Keratinocyte (primary cell): ENCODE data around the gene TOR1AIP2. TPM values are rescaled to one million over a fixed set of nuclear protein-coding genes. Genes with fewer than 3 reads are reported as not detected.

ENCODE experiments used
- DNase-seq: peaks from one replicate; pipeline ENCODE4 v3.0.0-alpha.2; 2011; ENCODE audit warnings: low read depth, missing footprints, low spot score
- FAIRE-seq: peaks from 2 replicates; lab custom pipeline; 2011; peaks lifted over from hg19 to GRCh38; lab: Jason Lieb, UNC
- H2AFZ ChIP-seq: 2 replicates; pipeline ENCODE4 v1.6.0; 2012; ENCODE audit warnings: low read length, control low read depth, inconsistent platforms; ENCODE audit not compliant: control insufficient read depth
- H3K27ac ChIP-seq: 2 replicates; pipeline ENCODE4 v1.5.1; 2011; ENCODE audit warnings: low read length; ENCODE audit not compliant: control insufficient read depth, insufficient read depth
- H3K27me3 ChIP-seq: 3 replicates; pipeline ENCODE4 v1.6.0; 2011; ENCODE audit warnings: low read length; ENCODE audit not compliant: control insufficient read depth, insufficient read depth; ENCODE audit errors: extremely low read depth
- H3K36me3 ChIP-seq, 2 experiments: 2 replicates in 1 of 2; 3 replicates in 1 of 2; pipeline ENCODE4 v1.5.1; 2011; ENCODE audit warnings: low read length in 2 of 2, mild to moderate bottlenecking in 1 of 2; ENCODE audit not compliant: control insufficient read depth in 2 of 2, insufficient read depth in 2 of 2; ENCODE audit errors: extremely low read depth in 1 of 2
- H3K4me1 ChIP-seq: 3 replicates; pipeline ENCODE4 v1.5.1; 2011; ENCODE audit warnings: low read length; ENCODE audit not compliant: control insufficient read depth, insufficient read depth; ENCODE audit errors: extremely low read depth
- H3K4me2 ChIP-seq: 3 replicates; pipeline ENCODE4 v1.6.0; 2011; ENCODE audit warnings: low read depth, low read length; ENCODE audit not compliant: control insufficient read depth, insufficient read depth; ENCODE audit errors: extremely low read depth
- H3K4me3 ChIP-seq, 3 experiments: fragments of 200-600 bp in 1 of 3; sonication (generic) in 1 of 3; 2 replicates in 2 of 3; 3 replicates in 1 of 3; pipeline ENCODE4 v1.5.1; 2011 to 2016; ENCODE audit warnings: low read length in 3 of 3, mild to moderate bottlenecking in 3 of 3, control low read depth in 2 of 3, inconsistent platforms in 1 of 3, low read depth in 1 of 3, mixed read lengths in 1 of 3, mixed run types in 1 of 3, moderate library complexity in 1 of 3; ENCODE audit not compliant: control insufficient read depth in 2 of 3, insufficient read depth in 2 of 3; ENCODE audit errors: extremely low read depth in 1 of 3
- H3K79me2 ChIP-seq: 2 replicates; pipeline ENCODE4 v1.6.0; 2012; ENCODE audit warnings: low read length; ENCODE audit not compliant: control insufficient read depth, insufficient read depth
- H3K9ac ChIP-seq: 3 replicates; pipeline ENCODE4 v1.6.0; 2011; ENCODE audit warnings: low read length; ENCODE audit not compliant: control insufficient read depth, insufficient read depth; ENCODE audit errors: extremely low read depth
- H3K9me1 ChIP-seq: 3 replicates; pipeline ENCODE4 v1.6.0; 2011; ENCODE audit warnings: low read length; ENCODE audit not compliant: control insufficient read depth, insufficient read depth; ENCODE audit errors: extremely low read depth
- H3K9me3 ChIP-seq: 2 replicates; pipeline ENCODE4 v1.5.1; 2012; ENCODE audit warnings: low read depth, low read length; ENCODE audit not compliant: control insufficient read depth
- H4K20me1 ChIP-seq: 3 replicates; pipeline ENCODE4 v1.6.0; 2011; ENCODE audit warnings: low read length; ENCODE audit not compliant: control insufficient read depth, insufficient read depth; ENCODE audit errors: extremely low read depth
- EZH2 ChIP-seq: IDR thresholded peaks from one replicate; pipeline ENCODE4 v1.6.1; 2012; ENCODE audit warnings: inconsistent platforms, mild to moderate bottlenecking, low read length, moderate library complexity
- dilution Hi-C: fragments of 300-500 bp; cut with MboI; formaldehyde crosslinking; loops from one replicate; pipeline ENCODE4 v1.7.0; 2020; ENCODE audit warnings: low sequenced_read_pairs; ENCODE audit not compliant: extremely low pct_ligation_motif_present
- polyA plus RNA-seq, 5 experiments: library from polyadenylated mRNA; depleted of rRNA in 3 of 5; stranded (reverse) in 3 of 5; stranded (forward) in 1 of 5; unstranded in 1 of 5; fragments of >200 nt; gene quantifications; 1 replicate in 1 of 5; 2 replicates in 3 of 5; 3 replicates in 1 of 5; pipeline versions ENCODE4 v1.2.1 to v1.2.3, GENCODE V29; 2011 to 2012; ENCODE audit warnings: missing spikeins in 2 of 5, low read depth in 1 of 5, low replicate concordance in 1 of 5
- TF ChIP-seq, protein P1 (sequence below), 3 experiments: IDR thresholded peaks in 1 of 3; conservative IDR thresholded peaks in 1 of 3; optimal IDR thresholded peaks in 1 of 3; 2 replicates in 2 of 3; 3 replicates in 1 of 3; pipeline versions ENCODE3 to v1.5.1; 2011; ENCODE audit warnings: low read length in 3 of 3, mild to moderate bottlenecking in 3 of 3, moderate library complexity in 2 of 3, control low read depth in 1 of 3, inconsistent platforms in 1 of 3; ENCODE audit not compliant: insufficient read depth in 2 of 3; ENCODE audit errors: extremely low read depth in 1 of 3

The TOR1AIP2 gene
- polyA plus RNA-seq, 1 donor (not counting 4 experiments of a cell fraction or from before 2014, with no cell fraction given) = 49.9 TPM

- H3K9me3 ChIP-seq = no peaks in the 10 kb centered on the region
- H2AFZ ChIP-seq = no peak overlapping the region
- FAIRE-seq (no peak), DNase-seq (no peak)
- no peak overlapping the region for H3K9ac ChIP-seq
- TF ChIP-seq, protein P1, sequence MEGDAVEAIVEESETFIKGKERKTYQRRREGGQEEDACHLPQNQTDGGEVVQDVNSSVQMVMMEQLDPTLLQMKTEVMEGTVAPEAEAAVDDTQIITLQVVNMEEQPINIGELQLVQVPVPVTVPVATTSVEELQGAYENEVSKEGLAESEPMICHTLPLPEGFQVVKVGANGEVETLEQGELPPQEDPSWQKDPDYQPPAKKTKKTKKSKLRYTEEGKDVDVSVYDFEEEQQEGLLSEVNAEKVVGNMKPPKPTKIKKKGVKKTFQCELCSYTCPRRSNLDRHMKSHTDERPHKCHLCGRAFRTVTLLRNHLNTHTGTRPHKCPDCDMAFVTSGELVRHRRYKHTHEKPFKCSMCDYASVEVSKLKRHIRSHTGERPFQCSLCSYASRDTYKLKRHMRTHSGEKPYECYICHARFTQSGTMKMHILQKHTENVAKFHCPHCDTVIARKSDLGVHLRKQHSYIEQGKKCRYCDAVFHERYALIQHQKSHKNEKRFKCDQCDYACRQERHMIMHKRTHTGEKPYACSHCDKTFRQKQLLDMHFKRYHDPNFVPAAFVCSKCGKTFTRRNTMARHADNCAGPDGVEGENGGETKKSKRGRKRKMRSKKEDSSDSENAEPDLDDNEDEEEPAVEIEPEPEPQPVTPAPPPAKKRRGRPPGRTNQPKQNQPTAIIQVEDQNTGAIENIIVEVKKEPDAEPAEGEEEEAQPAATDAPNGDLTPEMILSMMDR (optimal IDR thresholded peaks at IDR 0.05 in 1 of 3, IDR thresholded peaks at IDR 0.05 in 1 of 3, conservative IDR thresholded peaks at IDR 0.05 in 1 of 3; ENCODE audit: extremely low read depth in 1 of 3, insufficient read depth in 2 of 3, low read length in 3 of 3) = no peak
- no peak for TF ChIP-seq EZH2
- H3K4me1 ChIP-seq = no peaks in the 10 kb centered on the region
- H3K27me3 ChIP-seq = no peaks in the 10 kb centered on the region
- H3K9me1 ChIP-seq = no peaks in the 10 kb centered on the region
- no peak overlapping the region for H3K27ac ChIP-seq
- peaks cover 0 to 4% of the 10 kb centered on the region in 2 experiments for H3K36me3 ChIP-seq
- H3K79me2 ChIP-seq = no peaks in the 10 kb centered on the region
- H3K4me2 ChIP-seq = no peak overlapping the region
- dilution Hi-C loops = no loop called here
- H3K4me3 ChIP-seq = no peak overlapping the region
- H4K20me1 ChIP-seq = no peaks in the 10 kb centered on the region
Observed at GRCh38 chr1:179910934-179911333, 33.3 kb upstream of the TOR1AIP2 start.

DNA sequence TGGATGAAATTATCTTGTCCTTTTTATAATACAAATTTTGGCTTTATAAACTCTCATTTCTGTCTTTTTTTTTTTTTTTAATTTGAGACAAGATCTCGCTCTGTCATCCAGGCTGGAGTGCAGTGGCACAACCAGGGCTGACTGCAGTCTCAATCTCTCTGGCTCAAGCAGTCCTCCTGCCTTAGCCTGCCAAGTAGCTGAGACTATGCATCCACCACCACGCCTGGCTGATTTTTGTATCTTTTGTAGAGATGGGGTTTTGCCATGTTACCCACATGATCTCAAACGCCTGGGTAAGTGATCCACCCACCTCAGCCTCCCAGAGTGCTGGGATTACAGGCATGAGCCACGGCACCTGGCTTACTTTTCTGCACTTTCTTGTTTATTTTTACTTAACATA, 12.0 kb upstream of the TOR1AIP2 start:
- Histone ChIP-seq H4K20me1 (no peaks in the 10 kb centered on the region), H3K4me3 (no peak overlapping the region), H3K4me2 (no peak overlapping the region), H3K9me1 (no peaks in the 10 kb centered on the region), H3K79me2 (peaks cover 30% of the 10 kb centered on the region), H3K36me3 (peaks cover 5 to 13% of the 10 kb centered on the region in 2 experiments), H3K27me3 (no peaks in the 10 kb centered on the region), H3K27ac (no peak overlapping the region), H3K9ac (no peak overlapping the region), H3K9me3 (no peaks in the 10 kb centered on the region), H2AFZ (no peak overlapping the region), H3K4me1 (no peaks in the 10 kb centered on the region)
- DNase-seq = no peak
- TF ChIP-seq EZH2 = no peak
- TF ChIP-seq, protein P1 (optimal IDR thresholded peaks at IDR 0.05 in 1 of 3, IDR thresholded peaks at IDR 0.05 in 1 of 3, conservative IDR thresholded peaks at IDR 0.05 in 1 of 3; ENCODE audit: extremely low read depth in 1 of 3, insufficient read depth in 2 of 3, low read length in 3 of 3) = no peak
- dilution Hi-C loops = no loop called here
- FAIRE-seq = no peak
